ENCODE results near the gene SPRED2. TPM values are rescaled to one million over a fixed set of nuclear protein-coding genes. Genes with fewer than 3 reads are reported as not detected.

Gene SPRED2
- total and polyA plus RNA-seq, 4 donors, result 10.6 to 38.7 (median 23.8) TPM

DNA sequence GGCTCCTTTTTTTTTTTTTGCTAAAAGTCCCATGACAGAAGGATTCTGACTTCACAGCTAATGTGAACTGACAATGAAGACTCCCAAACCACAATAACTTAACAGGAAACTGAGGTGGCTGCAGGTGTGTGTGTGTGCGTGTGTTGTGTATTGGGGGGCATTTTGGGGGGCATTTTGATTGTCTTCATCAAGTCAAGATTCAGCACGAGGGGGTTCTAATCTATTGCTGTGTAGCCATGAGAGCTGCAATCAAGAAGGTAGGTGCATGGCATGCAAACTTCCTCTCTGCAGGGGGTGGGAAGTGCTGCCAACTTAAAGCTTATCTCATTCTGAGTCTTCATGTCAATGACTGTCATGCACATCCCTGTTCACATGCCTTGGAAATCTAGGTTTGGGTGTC is 25.2 kb downstream of the SPRED2 start:
- 71% methylated on average over 2 of the region's 2 CpGs for WGBS (ENCODE audit: insufficient coverage)
- DNase-seq (ENCODE audit: low read depth in 4 of 6, low spot score in 6 of 6), result no peak
- Histone ChIP-seq H3K27ac (ENCODE audit: low read depth, low read length) (no peak overlapping the region), H3K9me3 (ENCODE audit: control insufficient read depth, insufficient read depth, low read length) (no peaks in the 10 kb centered on the region), H3K27me3 (ENCODE audit: control insufficient read depth, insufficient read depth, low read length) (no peaks in the 10 kb centered on the region), H3K4me3 (ENCODE audit: low read depth, low read length) (no peak overlapping the region), H3K36me3 (ENCODE audit: control insufficient read depth, insufficient read depth, low read length) (no peaks in the 10 kb centered on the region), H3K4me1 (ENCODE audit: control insufficient read depth, insufficient read depth, low read length) (peaks cover 11% of the 10 kb centered on the region)

DNA sequence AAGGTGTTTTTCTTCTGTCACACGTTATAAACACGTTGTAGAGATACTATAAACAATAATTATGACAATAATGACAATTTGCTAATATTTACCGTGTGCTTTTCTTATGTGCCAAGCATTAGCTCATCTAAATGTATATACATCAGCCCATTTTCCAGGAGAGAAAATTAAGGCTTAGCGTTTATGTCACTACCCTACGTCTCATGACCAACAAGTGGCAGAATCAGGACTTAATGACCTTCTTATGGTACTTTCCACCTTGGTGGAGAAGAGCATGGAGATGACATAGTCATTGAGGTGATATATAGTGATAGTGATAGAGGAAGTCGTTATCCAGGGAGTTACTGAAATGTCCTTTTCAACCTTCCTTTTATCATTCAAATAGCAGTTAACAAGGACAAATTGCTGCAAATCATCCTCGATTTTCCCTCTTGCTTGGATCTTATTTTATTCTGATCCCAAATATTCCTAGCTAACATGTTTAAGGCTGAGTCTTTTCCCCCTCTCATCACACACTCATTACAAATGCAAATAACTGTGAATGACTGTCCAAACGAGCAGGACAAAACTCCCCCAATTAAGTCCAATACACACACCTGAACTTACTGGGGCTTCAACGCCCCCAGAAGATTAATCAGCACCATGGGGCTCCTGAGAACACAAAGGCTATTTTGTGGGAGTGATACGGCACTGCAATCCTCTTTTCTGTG is 27.3 kb downstream of the SPRED2 start:
- no peak for DNase-seq (ENCODE audit: low read depth in 4 of 6, low spot score in 6 of 6)
- H3K27ac ChIP-seq (ENCODE audit: low read depth, low read length), result no peak overlapping the region
- H3K27me3 ChIP-seq (ENCODE audit: control insufficient read depth, insufficient read depth, low read length), result no peaks in the 10 kb centered on the region
- WGBS (ENCODE audit: insufficient coverage), result 75% methylated on average over 2 of the region's 10 CpGs
- no peaks in the 10 kb centered on the region for H3K9me3 ChIP-seq (ENCODE audit: control insufficient read depth, insufficient read depth, low read length)
- peaks cover 9% of the 10 kb centered on the region for H3K4me1 ChIP-seq (ENCODE audit: control insufficient read depth, insufficient read depth, low read length)
- no peaks in the 10 kb centered on the region for H3K36me3 ChIP-seq (ENCODE audit: control insufficient read depth, insufficient read depth, low read length)
- no peak overlapping the region for H3K4me3 ChIP-seq (ENCODE audit: low read depth, low read length)

DNA sequence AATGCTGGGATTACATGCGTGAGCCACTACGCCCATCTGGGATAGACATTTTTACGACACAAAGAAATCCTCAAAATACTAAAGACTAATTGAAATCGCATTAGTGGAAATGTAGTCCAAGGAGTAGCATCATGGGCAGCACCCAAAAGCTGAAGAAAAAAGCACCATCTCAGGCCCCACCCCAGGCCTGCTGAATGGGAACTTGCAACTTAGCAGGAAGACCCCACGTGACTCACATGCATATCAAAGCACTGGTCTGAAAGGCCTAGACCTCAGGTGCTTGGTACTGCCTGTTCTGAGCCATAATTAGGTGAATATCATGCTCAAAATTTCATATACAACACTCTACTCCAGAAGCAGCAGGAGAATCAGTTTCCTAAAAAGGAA is 28.9 kb downstream of the SPRED2 start:
- Histone ChIP-seq H3K27ac (ENCODE audit: low read depth, low read length) (no peak overlapping the region), H3K36me3 (ENCODE audit: control insufficient read depth, insufficient read depth, low read length) (no peaks in the 10 kb centered on the region), H3K4me1 (ENCODE audit: control insufficient read depth, insufficient read depth, low read length) (peaks cover 9% of the 10 kb centered on the region), H3K4me3 (ENCODE audit: low read depth, low read length) (no peak overlapping the region), H3K27me3 (ENCODE audit: control insufficient read depth, insufficient read depth, low read length) (no peaks in the 10 kb centered on the region), H3K9me3 (ENCODE audit: control insufficient read depth, insufficient read depth, low read length) (no peaks in the 10 kb centered on the region)
- DNase-seq (ENCODE audit: low read depth in 4 of 6, low spot score in 6 of 6), result no peak
- WGBS (ENCODE audit: insufficient coverage), result 58% methylated on average over 2 of the region's 5 CpGs

DNA sequence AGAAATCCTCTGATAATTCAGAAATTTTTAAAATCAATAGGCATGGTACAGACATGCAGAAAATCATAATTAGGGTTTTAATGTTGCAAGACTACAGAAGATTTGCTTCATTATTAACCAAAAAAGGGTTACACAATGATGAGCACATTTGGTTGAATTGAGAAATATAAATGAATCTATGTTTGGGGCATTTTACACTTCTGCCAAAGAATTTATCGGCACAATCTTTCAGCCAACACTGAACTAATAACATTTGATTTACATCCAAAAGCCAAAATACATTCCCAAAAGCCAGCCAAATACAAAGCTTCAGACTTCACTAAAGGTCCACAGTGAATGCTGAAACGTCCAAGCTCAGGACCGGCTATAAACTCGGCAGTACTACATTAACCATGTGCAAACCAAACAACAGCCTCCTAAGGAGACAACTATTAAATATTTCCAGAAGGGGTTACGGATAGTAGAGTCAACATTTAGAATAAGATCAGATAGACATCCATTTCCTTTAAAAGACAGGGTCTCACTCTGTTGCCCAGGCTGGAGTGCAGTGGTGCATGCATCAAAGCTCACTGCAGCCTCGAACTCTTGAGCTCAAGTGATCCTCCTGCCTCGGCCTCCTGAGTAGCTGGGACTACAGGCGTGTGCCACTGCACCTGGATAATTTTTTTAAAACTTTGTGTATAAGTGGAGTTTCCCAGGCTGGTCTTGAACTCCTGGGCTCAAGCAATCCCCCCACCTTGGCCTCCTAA is 29.4 kb downstream of the SPRED2 start:
- WGBS (ENCODE audit: insufficient coverage), result 17% methylated on average over 1 of the region's 8 CpGs
- Histone ChIP-seq H3K27me3 (ENCODE audit: control insufficient read depth, insufficient read depth, low read length) (no peaks in the 10 kb centered on the region), H3K4me3 (ENCODE audit: low read depth, low read length) (no peak overlapping the region), H3K9me3 (ENCODE audit: control insufficient read depth, insufficient read depth, low read length) (no peaks in the 10 kb centered on the region), H3K27ac (ENCODE audit: low read depth, low read length) (no peak overlapping the region), H3K4me1 (ENCODE audit: control insufficient read depth, insufficient read depth, low read length) (peaks cover 9% of the 10 kb centered on the region), H3K36me3 (ENCODE audit: control insufficient read depth, insufficient read depth, low read length) (no peaks in the 10 kb centered on the region)
- no peak for DNase-seq (ENCODE audit: low read depth in 4 of 6, low spot score in 6 of 6)

DNA sequence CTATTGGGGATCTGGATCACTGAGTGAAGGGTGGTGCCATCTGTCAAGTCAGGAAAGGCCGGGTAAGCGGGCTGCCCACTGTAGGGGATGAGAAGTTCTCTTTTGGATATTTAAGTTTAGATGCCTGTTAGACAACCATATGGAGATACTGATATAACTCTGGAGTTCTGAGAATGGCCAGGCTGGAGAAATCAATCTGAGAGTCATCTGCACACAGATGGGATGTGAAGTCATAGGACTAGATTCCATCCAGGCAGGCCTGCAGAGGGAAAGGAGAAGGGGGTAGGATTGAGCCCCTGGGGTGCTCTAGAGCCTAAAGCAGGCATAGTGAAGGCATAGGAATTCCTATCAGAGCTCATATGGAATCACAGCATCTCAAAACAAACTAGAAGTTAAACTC is 30.1 kb downstream of the SPRED2 start:
- no peaks in the 10 kb centered on the region for H3K36me3 ChIP-seq (ENCODE audit: control insufficient read depth, insufficient read depth, low read length)
- peaks cover 10% of the 10 kb centered on the region for H3K4me1 ChIP-seq (ENCODE audit: control insufficient read depth, insufficient read depth, low read length)
- no peak overlapping the region for H3K27ac ChIP-seq (ENCODE audit: low read depth, low read length)
- H3K27me3 ChIP-seq (ENCODE audit: control insufficient read depth, insufficient read depth, low read length), result no peaks in the 10 kb centered on the region
- no peak for DNase-seq (ENCODE audit: low read depth in 4 of 6, low spot score in 6 of 6)
- H3K4me3 ChIP-seq (ENCODE audit: low read depth, low read length), result no peak overlapping the region
- WGBS (ENCODE audit: insufficient coverage), result 85% methylated on average over 2 of the region's 2 CpGs
- no peaks in the 10 kb centered on the region for H3K9me3 ChIP-seq (ENCODE audit: control insufficient read depth, insufficient read depth, low read length)

DNA sequence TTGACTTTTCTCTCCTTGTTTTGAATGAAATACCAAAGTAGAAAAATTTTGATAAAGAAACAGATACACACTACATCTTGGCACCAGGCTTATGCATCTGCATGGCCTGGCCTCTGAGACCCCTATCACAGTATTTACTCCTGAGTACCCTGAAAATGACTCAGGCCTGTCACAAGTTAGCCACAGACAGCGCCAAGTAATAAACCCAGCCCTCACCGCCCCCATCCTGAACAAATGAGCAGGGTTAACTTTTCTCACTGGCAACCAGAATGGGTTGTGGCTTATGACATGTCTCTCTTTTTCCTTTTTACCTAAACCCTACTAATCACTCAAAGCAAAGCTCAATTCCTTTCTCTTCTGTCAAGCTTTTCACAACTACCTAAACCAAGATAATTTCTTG is 35.3 kb downstream of the SPRED2 start:
- no peaks in the 10 kb centered on the region for H3K9me3 ChIP-seq (ENCODE audit: control insufficient read depth, insufficient read depth, low read length)
- no peak overlapping the region for H3K27ac ChIP-seq (ENCODE audit: low read depth, low read length)
- H3K4me1 ChIP-seq (ENCODE audit: control insufficient read depth, insufficient read depth, low read length), result peaks cover 22% of the 10 kb centered on the region
- no peak overlapping the region for H3K4me3 ChIP-seq (ENCODE audit: low read depth, low read length)
- DNase-seq (ENCODE audit: low read depth in 4 of 6, low spot score in 6 of 6), result no peak
- WGBS (ENCODE audit: insufficient coverage), result 77% methylated on average over 2 of the region's 2 CpGs
- no peaks in the 10 kb centered on the region for H3K36me3 ChIP-seq (ENCODE audit: control insufficient read depth, insufficient read depth, low read length)
- no peaks in the 10 kb centered on the region for H3K27me3 ChIP-seq (ENCODE audit: control insufficient read depth, insufficient read depth, low read length)

DNA sequence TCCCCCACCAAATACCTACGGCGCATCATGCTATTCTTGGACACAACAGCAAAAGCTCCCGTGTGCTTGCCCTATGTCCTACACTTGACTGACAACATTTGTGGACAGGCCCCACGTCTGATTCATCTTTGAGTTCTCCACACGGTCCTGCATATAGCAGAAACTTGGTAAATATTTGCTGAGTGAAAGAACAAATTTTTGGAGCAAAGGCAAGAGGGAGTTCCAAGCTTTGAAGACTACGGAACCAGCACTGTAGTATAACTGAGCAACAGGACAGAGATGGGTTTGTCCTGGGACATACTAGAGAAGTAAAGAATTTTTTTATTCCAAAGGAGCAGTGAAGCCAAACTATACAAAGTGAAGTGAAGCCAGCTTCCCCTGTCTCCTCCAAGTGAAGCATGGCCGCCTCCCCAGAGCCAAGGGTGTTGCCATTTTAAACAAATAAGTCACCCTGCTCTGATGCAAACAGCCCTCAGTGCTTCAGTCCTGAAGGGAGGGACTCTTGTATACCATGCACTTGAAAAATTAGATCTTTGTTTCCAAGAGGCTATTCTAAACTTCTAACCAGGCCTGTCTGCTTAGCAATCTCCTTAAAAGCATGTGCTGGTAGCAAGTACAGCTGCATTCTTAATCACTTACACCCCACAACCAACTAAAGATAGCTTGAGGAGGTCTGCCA is 35.9 kb downstream of the SPRED2 start:
- no peak overlapping the region for H3K4me3 ChIP-seq (ENCODE audit: low read depth, low read length)
- peak in 3 of 6 donors; percentile 9 to 51 (median 39) for DNase-seq (ENCODE audit: low read depth in 4 of 6, low spot score in 6 of 6)
- 58% methylated on average over 6 of the region's 7 CpGs for WGBS (ENCODE audit: insufficient coverage)
- peaks cover 22% of the 10 kb centered on the region for H3K4me1 ChIP-seq (ENCODE audit: control insufficient read depth, insufficient read depth, low read length)
- H3K27me3 ChIP-seq (ENCODE audit: control insufficient read depth, insufficient read depth, low read length), result no peaks in the 10 kb centered on the region
- H3K27ac ChIP-seq (ENCODE audit: low read depth, low read length), result peak overlapping the region; percentile 45
- no peaks in the 10 kb centered on the region for H3K9me3 ChIP-seq (ENCODE audit: control insufficient read depth, insufficient read depth, low read length)
- H3K36me3 ChIP-seq (ENCODE audit: control insufficient read depth, insufficient read depth, low read length), result no peaks in the 10 kb centered on the region

DNA sequence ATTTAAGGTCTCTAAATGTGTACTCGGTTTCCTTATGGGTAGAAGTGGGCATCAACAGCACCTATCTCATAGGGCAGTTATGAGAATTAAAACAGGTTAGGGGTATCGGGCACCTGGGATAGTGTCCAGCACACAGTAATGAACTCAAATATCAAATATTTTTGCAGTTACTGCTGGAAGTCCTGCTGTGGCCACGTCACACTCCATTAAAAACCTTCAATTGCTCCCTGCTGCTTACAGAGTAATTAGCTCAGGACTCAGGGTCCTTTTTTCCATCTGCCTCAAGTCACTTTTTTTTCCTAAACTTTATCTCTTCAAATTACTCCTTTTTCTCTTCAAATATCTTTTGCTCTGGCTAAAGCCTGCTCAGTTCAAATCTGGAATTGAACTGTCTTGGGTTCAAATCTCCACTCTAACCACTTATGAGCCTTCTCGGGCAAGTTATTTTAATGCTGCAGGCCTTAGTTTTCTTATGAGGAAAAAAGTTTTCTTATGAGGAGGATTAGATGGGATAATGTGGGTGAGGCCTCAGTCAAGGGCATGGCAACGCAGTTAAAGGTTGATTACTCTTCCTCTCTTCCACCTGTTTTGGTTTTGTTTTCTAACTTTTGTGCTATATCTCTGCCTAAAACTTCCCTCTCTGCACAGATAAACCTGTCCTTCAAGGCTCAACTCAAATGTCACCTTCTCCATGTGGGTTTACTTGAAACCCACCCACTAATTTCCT is 36.6 kb downstream of the SPRED2 start:
- 72% methylated on average over 2 of the region's 5 CpGs for WGBS (ENCODE audit: insufficient coverage)
- H3K27ac ChIP-seq (ENCODE audit: low read depth, low read length), result no peak overlapping the region

DNA sequence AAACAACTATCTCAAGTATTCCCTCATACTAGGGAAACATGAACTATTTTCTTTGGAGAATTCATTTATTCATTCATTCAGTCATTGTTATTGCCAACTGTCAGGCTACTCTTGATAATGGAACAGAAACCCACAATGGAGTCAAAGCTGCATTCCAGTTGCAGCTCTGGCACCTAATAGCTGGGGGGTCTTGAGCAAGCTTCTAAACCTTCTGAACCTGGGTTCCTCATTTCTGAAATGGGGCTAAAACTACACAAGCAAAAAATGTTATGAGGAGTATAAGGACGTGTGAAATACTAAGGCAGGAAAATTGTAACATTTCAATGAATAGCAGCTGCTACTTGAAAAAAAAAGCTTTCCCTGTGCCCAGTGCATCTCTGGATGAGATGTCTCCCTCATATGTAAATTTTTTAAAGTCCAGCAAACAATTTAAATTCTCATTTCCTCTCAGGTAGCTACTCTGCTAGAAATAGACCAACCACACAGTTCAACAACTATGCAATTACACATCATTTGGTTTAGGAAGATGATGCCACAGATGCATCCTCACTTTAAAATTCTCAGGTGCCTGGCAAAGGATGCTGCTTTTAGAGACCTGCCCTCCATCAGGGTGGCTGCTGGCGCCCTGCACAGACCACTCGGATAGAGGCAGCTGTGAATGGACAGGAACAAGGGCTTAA is 38.5 kb downstream of the SPRED2 start:
- peaks cover 24% of the 10 kb centered on the region for H3K4me1 ChIP-seq (ENCODE audit: control insufficient read depth, insufficient read depth, low read length)
- H3K9me3 ChIP-seq (ENCODE audit: control insufficient read depth, insufficient read depth, low read length), result no peaks in the 10 kb centered on the region
- no peak for DNase-seq (ENCODE audit: low read depth in 4 of 6, low spot score in 6 of 6)
- H3K27ac ChIP-seq (ENCODE audit: low read depth, low read length), result no peak overlapping the region
- H3K4me3 ChIP-seq (ENCODE audit: low read depth, low read length), result no peak overlapping the region
- H3K36me3 ChIP-seq (ENCODE audit: control insufficient read depth, insufficient read depth, low read length), result no peaks in the 10 kb centered on the region
- H3K27me3 ChIP-seq (ENCODE audit: control insufficient read depth, insufficient read depth, low read length), result no peaks in the 10 kb centered on the region
- 60% methylated on average over 2 of the region's 3 CpGs for WGBS (ENCODE audit: insufficient coverage)

More for the DNA sequence above, 36.6 kb downstream of the SPRED2 start:
- no peak for DNase-seq (ENCODE audit: low read depth in 4 of 6, low spot score in 6 of 6)
- no peaks in the 10 kb centered on the region for H3K27me3 ChIP-seq (ENCODE audit: control insufficient read depth, insufficient read depth, low read length)
- H3K4me1 ChIP-seq (ENCODE audit: control insufficient read depth, insufficient read depth, low read length), result peaks cover 22% of the 10 kb centered on the region
- no peaks in the 10 kb centered on the region for H3K36me3 ChIP-seq (ENCODE audit: control insufficient read depth, insufficient read depth, low read length)
- H3K9me3 ChIP-seq (ENCODE audit: control insufficient read depth, insufficient read depth, low read length), result no peaks in the 10 kb centered on the region
- no peak overlapping the region for H3K4me3 ChIP-seq (ENCODE audit: low read depth, low read length)
